Psoas muscle (tissue), 8 donors: ENCODE measurements around the gene ADAMTS15. TPM values are rescaled to one million over a fixed set of nuclear protein-coding genes. Genes with fewer than 3 reads are reported as not detected.

Experiments used
- ATAC-seq, 4 donors: fragments of 200-7000 bp; cut with Tn5 transposase; one replicate each; pipeline ENCODE4 v1.9.1; 2020; ENCODE audit warnings: moderate library complexity in 3 of 4, mild to moderate bottlenecking in 2 of 4
- DNase-seq, 2 donors: peaks; one replicate each; pipeline ENCODE4 v3.0.0-alpha.2; 2020
- H3K27ac ChIP-seq: fragments of 200-600 bp; one replicate; pipeline ENCODE4 v1.8.0; 2022
- H3K27me3 ChIP-seq, 3 donors: fragments of 200-600 bp in 1 of 3; one replicate each; pipeline versions ENCODE4 v1.6.1 to v1.8.0; 2013 to 2022; ENCODE audit warnings: low read length in 2 of 3, mild to moderate bottlenecking in 2 of 3, moderate library complexity in 1 of 3; ENCODE audit not compliant: insufficient read depth in 3 of 3
- H3K36me3 ChIP-seq, 2 donors: fragments of 200-600 bp in 1 of 2; one replicate each; pipeline versions ENCODE4 v1.6.1 to v1.8.0; 2013 to 2022; ENCODE audit warnings: low read depth in 1 of 2, mild to moderate bottlenecking in 1 of 2, moderate library complexity in 1 of 2; ENCODE audit not compliant: insufficient read depth in 1 of 2
- H3K4me1 ChIP-seq: fragments of 200-600 bp; one replicate; pipeline ENCODE4 v1.8.0; 2022
- H3K4me3 ChIP-seq: fragments of 200-600 bp; one replicate; pipeline ENCODE4 v1.8.0; 2022; ENCODE audit warnings: mild to moderate bottlenecking
- H3K9me3 ChIP-seq: fragments of 200-600 bp; one replicate; pipeline ENCODE4 v1.8.0; 2022
- WGBS, 3 donors: extraction: QIAGEN DNeasy Blood & Tissue Kit; methylation state at CpG; one replicate each; pipeline versions ENCODE4 v1.1.6 to v1.1.7; 2013; 5-methylcytosine and 5-hydroxymethylcytosine counted together
- intact Hi-C, 2 donors: fragments of 100-400 bp; cut with DNase I; formaldehyde crosslinking; loops; one replicate each; pipeline versions ENCODE4 v1.11.0 to v1.14.2; 2022
- polyA plus RNA-seq, 3 donors: library from polyadenylated mRNA; stranded (reverse); fragments of 200-250 nt; gene quantifications; one replicate each; pipeline ENCODE4 v1.2.3, GENCODE V29; 2013
- total RNA-seq, 4 donors: library from RNA; stranded (reverse); fragmentation: NEBNext Ultra II Directional in 2 of 4; extraction: Animal tissue kit (Norgen Biotek cat#: 25700) in 2 of 4; gene quantifications; one replicate each; pipeline versions ENCODE4 v1.2.1 to v1.2.4, GENCODE V29; 2021 to 2023
- TF ChIP-seq, protein P1 (sequence below): fragments of 200-600 bp; IDR thresholded peaks from one replicate; pipeline ENCODE4 v1.8.0; 2022; ENCODE audit warnings: antibody characterized with exemption
- donor health status: healthy with polysubstance abuse.
- donor health status: DM: no; HTN: no; CAD: no; lungs with moderate emphysema.
- donor health status: Bipolar disorder and iron deficiency.
- donor health status: healthy.
- donor health status: DM: yes; HTN: yes; CAD: no.
- donor health status: DM: no; HTN: no; CAD: no.
- donor health status: DM: no; HTN: no; CAD: no.
- donor health status: DM: yes; HTN: yes; CAD: no.

ADAMTS15 gene
- total and polyA plus RNA-seq, 7 donors = 0.66 to 3.1 (median 1.6) TPM

DNA sequence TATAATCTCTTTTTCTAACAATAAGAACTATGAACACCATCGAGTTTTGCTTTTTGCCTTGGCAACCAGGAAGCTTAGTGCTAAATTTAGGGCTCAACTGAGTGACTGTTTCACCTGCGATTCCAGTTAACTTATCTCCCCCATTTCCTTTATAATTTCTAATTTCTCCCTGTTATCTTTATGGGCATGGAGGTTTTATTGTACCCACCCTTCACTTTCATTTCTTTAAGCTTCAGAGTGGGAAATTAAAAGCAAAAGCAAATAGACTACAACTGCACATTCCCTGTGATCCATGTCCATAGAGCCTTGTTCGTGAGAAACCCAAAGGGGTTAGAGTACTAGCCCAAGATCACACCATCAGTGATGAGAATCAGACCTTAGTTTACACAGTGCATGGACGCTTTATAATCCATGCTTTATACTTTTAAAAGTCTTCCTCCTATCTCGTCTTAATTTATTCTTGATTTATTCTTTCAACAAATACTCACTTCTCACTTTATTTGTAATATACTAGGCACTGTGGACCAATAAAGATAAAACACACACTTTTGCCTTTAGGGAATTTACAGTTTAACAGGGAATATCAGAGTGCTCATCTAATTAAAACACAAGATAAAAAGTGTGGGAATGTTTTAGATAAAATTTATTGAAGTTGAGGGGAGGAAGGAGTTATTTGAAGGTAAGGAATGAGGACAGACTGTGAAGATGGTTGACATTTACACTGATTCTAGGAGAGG is 40.6 kb downstream of the ADAMTS15 start:
- 74 to 79% (median 77%) methylated on average over 5 of the region's 5 CpGs for WGBS, 3 donors

DNA sequence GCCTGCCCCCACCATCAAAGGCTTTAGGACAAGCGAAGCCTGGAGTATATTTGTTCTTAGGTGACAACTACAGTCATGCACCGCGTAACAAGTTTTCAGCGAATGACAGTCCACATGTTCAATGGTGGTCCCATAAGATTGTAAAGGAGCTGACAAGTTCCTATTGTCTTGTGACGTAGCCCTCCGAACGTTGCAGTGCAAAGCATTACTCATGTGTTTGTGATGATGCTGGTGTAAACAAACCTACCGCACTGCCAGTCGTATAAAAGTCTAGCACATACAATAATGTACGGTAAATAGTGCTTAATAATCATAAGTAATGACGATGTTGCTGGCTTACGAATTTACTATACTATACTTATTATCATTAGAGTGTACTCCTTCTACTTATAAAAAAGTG is 41.3 kb downstream of the ADAMTS15 start:
- Histone ChIP-seq H3K27me3 (no peaks in the 10 kb centered on the region), H3K4me1 (no peaks in the 10 kb centered on the region), H3K9me3 (no peaks in the 10 kb centered on the region), H3K4me3 (no peak overlapping the region), H3K27ac (no peak overlapping the region), H3K36me3 (no peaks in the 10 kb centered on the region)
- DNase-seq = no peak
- WGBS, 3 donors = 93 to 94% (median 94%) methylated on average over 12 of the region's 12 CpGs
- TF ChIP-seq, protein P1, sequence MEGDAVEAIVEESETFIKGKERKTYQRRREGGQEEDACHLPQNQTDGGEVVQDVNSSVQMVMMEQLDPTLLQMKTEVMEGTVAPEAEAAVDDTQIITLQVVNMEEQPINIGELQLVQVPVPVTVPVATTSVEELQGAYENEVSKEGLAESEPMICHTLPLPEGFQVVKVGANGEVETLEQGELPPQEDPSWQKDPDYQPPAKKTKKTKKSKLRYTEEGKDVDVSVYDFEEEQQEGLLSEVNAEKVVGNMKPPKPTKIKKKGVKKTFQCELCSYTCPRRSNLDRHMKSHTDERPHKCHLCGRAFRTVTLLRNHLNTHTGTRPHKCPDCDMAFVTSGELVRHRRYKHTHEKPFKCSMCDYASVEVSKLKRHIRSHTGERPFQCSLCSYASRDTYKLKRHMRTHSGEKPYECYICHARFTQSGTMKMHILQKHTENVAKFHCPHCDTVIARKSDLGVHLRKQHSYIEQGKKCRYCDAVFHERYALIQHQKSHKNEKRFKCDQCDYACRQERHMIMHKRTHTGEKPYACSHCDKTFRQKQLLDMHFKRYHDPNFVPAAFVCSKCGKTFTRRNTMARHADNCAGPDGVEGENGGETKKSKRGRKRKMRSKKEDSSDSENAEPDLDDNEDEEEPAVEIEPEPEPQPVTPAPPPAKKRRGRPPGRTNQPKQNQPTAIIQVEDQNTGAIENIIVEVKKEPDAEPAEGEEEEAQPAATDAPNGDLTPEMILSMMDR = no peak
- intact Hi-C loops = no loop called here
- ATAC-seq = no peak

More for the DNA sequence above, 40.6 kb downstream of the ADAMTS15 start:
- ATAC-seq (no peak), DNase-seq (no peak)
- no peaks in the 10 kb centered on the region for H3K9me3 ChIP-seq
- intact Hi-C loops = no loop called here
- H3K4me3 ChIP-seq = no peak overlapping the region
- H3K4me1 ChIP-seq = no peaks in the 10 kb centered on the region
- no peaks in the 10 kb centered on the region for H3K36me3 ChIP-seq
- no peak overlapping the region for H3K27ac ChIP-seq
- H3K27me3 ChIP-seq = no peaks in the 10 kb centered on the region
- TF ChIP-seq, protein P1 = no peak

DNA sequence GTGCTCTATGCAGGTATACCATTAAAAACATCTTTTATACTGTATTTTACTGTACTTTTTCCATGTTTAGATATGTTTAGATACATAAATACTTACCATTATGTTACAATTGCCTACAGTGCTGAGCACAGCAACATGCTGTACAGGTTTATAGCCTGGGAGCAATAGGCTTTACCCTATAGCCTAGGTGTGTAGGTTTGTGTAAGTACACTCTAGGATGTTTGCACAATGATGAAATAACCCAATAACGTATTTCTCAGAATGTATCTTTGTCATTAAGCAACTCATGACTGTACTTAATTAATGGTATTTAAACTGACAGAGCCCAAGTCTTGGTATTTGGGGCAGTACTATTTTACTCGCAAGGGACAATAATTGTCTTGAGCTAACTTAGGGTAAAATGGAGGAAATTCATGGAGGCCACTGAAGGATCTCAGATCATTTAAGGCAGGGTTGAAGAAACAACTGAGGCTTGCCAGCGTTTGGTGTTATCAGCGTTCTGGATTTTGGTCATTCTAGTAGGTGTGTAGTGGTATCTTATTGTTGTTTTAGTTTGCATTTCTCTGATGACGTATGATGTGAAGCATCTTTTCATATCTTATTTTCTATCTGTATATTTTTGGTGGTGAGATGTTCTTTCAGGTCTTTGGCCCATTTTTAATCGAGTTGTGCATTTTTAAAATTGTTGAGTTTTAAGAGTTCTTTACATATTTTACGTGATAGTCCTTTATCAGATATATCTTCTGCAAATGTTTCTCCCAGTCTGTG is 42.4 kb downstream of the ADAMTS15 start:
- no peak overlapping the region for H3K4me3 ChIP-seq
- H3K36me3 ChIP-seq = no peaks in the 10 kb centered on the region
- DNase-seq = no peak
- H3K9me3 ChIP-seq = no peaks in the 10 kb centered on the region
- no peak for ATAC-seq
- no peaks in the 10 kb centered on the region for H3K4me1 ChIP-seq
- intact Hi-C loops = no loop called here
- TF ChIP-seq, protein P1 = no peak
- 88 to 95% (median 93%) methylated on average over 7 of the region's 7 CpGs for WGBS, 3 donors
- no peak overlapping the region for H3K27ac ChIP-seq
- H3K27me3 ChIP-seq = no peaks in the 10 kb centered on the region

DNA sequence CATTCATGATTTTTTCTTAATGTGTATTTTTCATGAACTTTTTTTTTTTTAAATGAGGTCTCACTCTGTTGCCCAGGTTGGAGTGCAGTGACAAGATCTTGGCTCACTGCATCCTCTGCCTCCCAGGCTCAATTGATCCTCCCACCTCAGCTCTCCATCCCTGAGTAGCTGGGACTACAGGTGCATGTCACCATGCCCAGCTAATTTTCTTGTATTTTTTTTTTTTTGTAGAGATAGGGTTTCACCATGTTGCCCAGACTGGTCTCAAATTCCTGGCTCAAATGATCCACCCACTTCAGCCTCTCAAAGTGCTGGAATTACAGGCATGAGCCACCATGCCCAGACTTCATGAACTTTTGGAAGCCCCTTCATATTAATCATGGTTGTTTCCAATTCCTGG is 49.7 kb downstream of the ADAMTS15 start:
- H3K4me1 ChIP-seq = no peaks in the 10 kb centered on the region
- TF ChIP-seq, protein P1 = no peak
- H3K27me3 ChIP-seq = no peaks in the 10 kb centered on the region
- intact Hi-C loops = no loop called here
- no peak overlapping the region for H3K27ac ChIP-seq
- no peak overlapping the region for H3K4me3 ChIP-seq
- no peaks in the 10 kb centered on the region for H3K36me3 ChIP-seq
- ATAC-seq (no peak), DNase-seq (no peak)
- no peaks in the 10 kb centered on the region for H3K9me3 ChIP-seq
